Testis (tissue), 2 donors: ENCODE data around the gene LUZP4.

Experiments
- POLR2A ChIP-seq: fragments of 450-650 bp; IDR thresholded peaks from one replicate; pipeline ENCODE4 v1.6.1; 2017; ENCODE audit warnings: antibody characterized with exemption, mild to moderate bottlenecking, moderate library complexity
- TF ChIP-seq, protein P1 (sequence below), 3 experiments: fragments of 450-650 bp in 2 of 3; fragments of 200-600 bp in 1 of 3; sonication (generic) in 1 of 3; IDR thresholded peaks; one replicate each; pipeline ENCODE4 v1.5.1; 2016 to 2019; ENCODE audit warnings: antibody characterized with exemption in 3 of 3, mild to moderate bottlenecking in 2 of 3, moderate library complexity in 1 of 3

DNA sequence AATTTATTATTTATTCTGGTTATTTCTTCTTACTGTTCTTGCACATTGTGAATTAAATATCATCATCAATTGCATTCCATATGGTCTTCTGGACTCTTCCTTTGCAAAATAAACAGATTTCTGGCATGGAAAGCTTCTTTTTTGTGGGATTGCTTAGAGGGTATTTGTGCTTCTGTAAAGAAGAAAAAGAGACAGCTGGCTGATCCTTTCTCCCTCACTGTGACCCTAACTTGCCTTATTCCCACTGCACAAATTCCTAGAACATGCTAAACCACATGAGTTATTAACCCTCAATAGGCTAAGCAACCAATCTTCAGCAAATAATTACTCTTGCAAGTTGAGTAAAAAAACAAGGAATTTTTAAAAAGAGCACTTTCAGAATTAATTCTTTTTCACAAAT, 31.8 kb upstream of the LUZP4 start:
- TF ChIP-seq, protein P1, sequence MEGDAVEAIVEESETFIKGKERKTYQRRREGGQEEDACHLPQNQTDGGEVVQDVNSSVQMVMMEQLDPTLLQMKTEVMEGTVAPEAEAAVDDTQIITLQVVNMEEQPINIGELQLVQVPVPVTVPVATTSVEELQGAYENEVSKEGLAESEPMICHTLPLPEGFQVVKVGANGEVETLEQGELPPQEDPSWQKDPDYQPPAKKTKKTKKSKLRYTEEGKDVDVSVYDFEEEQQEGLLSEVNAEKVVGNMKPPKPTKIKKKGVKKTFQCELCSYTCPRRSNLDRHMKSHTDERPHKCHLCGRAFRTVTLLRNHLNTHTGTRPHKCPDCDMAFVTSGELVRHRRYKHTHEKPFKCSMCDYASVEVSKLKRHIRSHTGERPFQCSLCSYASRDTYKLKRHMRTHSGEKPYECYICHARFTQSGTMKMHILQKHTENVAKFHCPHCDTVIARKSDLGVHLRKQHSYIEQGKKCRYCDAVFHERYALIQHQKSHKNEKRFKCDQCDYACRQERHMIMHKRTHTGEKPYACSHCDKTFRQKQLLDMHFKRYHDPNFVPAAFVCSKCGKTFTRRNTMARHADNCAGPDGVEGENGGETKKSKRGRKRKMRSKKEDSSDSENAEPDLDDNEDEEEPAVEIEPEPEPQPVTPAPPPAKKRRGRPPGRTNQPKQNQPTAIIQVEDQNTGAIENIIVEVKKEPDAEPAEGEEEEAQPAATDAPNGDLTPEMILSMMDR (IDR thresholded peaks at IDR 0.05) = no peak
- TF ChIP-seq POLR2A = no peak
